GM23338 (cell line): ENCODE data around the gene BEND6.

Source experiments
- CREB1 ChIP-seq: fragments of 250-450 bp; sonication (Bioruptor Pico); IDR thresholded peaks from 2 replicates; pipeline ENCODE4 v1.5.0; 2020; ENCODE audit warnings: low read depth, mild to moderate bottlenecking, moderate library complexity
- EZH2 ChIP-seq: fragments of 200-600 bp; sonication (generic); IDR thresholded peaks from one replicate; pipeline ENCODE4 v1.8.0; 2017; ENCODE audit warnings: antibody characterized with exemption, mild to moderate bottlenecking, low read depth; ENCODE audit not compliant: unreplicated experiment
- EZH2phosphoT487 ChIP-seq: fragments of 200-600 bp; sonication (generic); IDR thresholded peaks from one replicate; pipeline ENCODE4 v1.8.1; 2018; ENCODE audit warnings: antibody characterized with exemption; ENCODE audit not compliant: unreplicated experiment
- JUNB ChIP-seq: IDR thresholded peaks from one replicate; pipeline ENCODE4 v1.6.1; 2016; ENCODE audit warnings: antibody characterized with exemption; ENCODE audit not compliant: unreplicated experiment
- POLR2AphosphoS5 ChIP-seq: IDR thresholded peaks from 2 replicates; pipeline ENCODE4 v1.6.1; 2016; ENCODE audit warnings: antibody characterized with exemption, low read depth
- REST ChIP-seq: IDR thresholded peaks from one replicate; pipeline ENCODE4 v1.6.1; 2018; ENCODE audit warnings: antibody characterized with exemption; ENCODE audit not compliant: unreplicated experiment
- ZNF114 ChIP-seq: fragments of 250-450 bp; sonication (Bioruptor Pico); IDR thresholded peaks from 2 replicates; pipeline ENCODE4 v1.5.0; 2020; ENCODE audit warnings: mild to moderate bottlenecking, moderate library complexity
- TF ChIP-seq, protein P1 (sequence below), 2 experiments: fragments of 200-600 bp in 1 of 2; sonication (generic) in 1 of 2; conservative IDR thresholded peaks; 2 replicates each; pipeline versions ENCODE4 v1.5.1 to v1.6.1; 2016 to 2017; ENCODE audit warnings: antibody characterized with exemption in 2 of 2, low read depth in 2 of 2, mild to moderate bottlenecking in 2 of 2, moderate library complexity in 1 of 2
- TF ChIP-seq, protein P2 (sequence below): IDR thresholded peaks from 2 replicates; pipeline ENCODE4 v1.6.1; 2016; ENCODE audit warnings: antibody characterized with exemption

DNA sequence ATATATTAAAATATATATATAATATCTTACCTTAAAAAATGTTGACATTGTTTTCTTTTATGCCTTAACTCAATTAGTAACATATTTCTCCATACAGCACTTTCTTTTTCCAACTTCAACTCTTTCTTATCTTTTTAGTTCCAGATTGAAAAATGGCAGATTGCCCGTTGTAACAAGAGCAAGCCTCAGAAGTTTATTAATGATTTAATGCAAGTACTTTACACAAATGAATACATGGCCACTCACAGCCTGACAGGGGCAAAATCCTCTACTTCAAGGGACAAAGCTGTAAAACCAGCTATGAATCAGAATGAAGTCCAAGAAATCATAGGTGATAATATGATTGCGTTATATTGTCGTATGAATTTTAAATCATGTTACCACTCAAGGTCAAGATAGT is 62.2 kb downstream of the BEND6 start:
- TF ChIP-seq, protein P1, sequence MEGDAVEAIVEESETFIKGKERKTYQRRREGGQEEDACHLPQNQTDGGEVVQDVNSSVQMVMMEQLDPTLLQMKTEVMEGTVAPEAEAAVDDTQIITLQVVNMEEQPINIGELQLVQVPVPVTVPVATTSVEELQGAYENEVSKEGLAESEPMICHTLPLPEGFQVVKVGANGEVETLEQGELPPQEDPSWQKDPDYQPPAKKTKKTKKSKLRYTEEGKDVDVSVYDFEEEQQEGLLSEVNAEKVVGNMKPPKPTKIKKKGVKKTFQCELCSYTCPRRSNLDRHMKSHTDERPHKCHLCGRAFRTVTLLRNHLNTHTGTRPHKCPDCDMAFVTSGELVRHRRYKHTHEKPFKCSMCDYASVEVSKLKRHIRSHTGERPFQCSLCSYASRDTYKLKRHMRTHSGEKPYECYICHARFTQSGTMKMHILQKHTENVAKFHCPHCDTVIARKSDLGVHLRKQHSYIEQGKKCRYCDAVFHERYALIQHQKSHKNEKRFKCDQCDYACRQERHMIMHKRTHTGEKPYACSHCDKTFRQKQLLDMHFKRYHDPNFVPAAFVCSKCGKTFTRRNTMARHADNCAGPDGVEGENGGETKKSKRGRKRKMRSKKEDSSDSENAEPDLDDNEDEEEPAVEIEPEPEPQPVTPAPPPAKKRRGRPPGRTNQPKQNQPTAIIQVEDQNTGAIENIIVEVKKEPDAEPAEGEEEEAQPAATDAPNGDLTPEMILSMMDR (conservative IDR thresholded peaks at IDR 0.05; ENCODE audit: low read depth in 2 of 2), result no peak
- no peak for TF ChIP-seq EZH2
- TF ChIP-seq, protein P2, sequence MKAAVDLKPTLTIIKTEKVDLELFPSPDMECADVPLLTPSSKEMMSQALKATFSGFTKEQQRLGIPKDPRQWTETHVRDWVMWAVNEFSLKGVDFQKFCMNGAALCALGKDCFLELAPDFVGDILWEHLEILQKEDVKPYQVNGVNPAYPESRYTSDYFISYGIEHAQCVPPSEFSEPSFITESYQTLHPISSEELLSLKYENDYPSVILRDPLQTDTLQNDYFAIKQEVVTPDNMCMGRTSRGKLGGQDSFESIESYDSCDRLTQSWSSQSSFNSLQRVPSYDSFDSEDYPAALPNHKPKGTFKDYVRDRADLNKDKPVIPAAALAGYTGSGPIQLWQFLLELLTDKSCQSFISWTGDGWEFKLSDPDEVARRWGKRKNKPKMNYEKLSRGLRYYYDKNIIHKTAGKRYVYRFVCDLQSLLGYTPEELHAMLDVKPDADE, result no peak
- no peak for TF ChIP-seq REST
- TF ChIP-seq EZH2phosphoT487, result no peak
- TF ChIP-seq POLR2AphosphoS5, result no peak
- no peak for TF ChIP-seq ZNF114 (CRISPR knock-in tag)
- TF ChIP-seq JUNB, result no peak
- no peak for TF ChIP-seq CREB1 (CRISPR knock-in tag)
